ENCODE measurements around the gene CDK8.
"Not testable (repeated sequence)": the region's sequence is repeated elsewhere in the genome, so short reads cannot be mapped to it uniquely, and the experiment has no call there.

Gene CDK8
- total RNA-seq = 10.3 to 23.7 (median 18.2) reads per million in 17 experiments

- DNase-seq = peak; percentile 89 to 95 (median 91)
These were observed at the start of gene CDK8 for GRCh38 chr13:26253787-26254582. CDK8 (plus strand) TSS chr13:26254129; CDS start chr13:26254642, 513 bp downstream.

GRCh38 chr13:26208287-26208686 lies 45.6 kb upstream of the CDK8 start:
- DNase-seq = no peak

- DNase-seq = no peak
These were observed 40.6 kb upstream of the CDK8 start for GRCh38 chr13:26213345-26213744.

- DNase-seq = no peak
These were observed 39.9 kb upstream of the CDK8 start for GRCh38 chr13:26213982-26214381.

GRCh38 chr13:26216042-26216441 lies 37.9 kb upstream of the CDK8 start:
- DNase-seq = no peak

GRCh38 chr13:26219726-26220125 lies 34.2 kb upstream of the CDK8 start:
- no peak for DNase-seq

- peak; percentile 19 to 64 (median 54) for DNase-seq
These were observed 33.4 kb upstream of the CDK8 start for GRCh38 chr13:26220575-26220974.

GRCh38 chr13:26221399-26221720 lies 32.6 kb upstream of the CDK8 start:
- no peak for DNase-seq

GRCh38 chr13:26221721-26222519 lies 32.0 kb upstream of the CDK8 start, which contains the start of gene RNF6:
RNF6 (minus strand) TSS chr13:26222314; CDS start chr13:26219649, 2,665 bp downstream.
- peak; percentile 96 to 99 (median 97) for DNase-seq

- no peak for DNase-seq
These were observed 31.3 kb upstream of the CDK8 start for GRCh38 chr13:26222520-26223046.

GRCh38 chr13:26225896-26226617 lies 27.9 kb upstream of the CDK8 start:
- no peak for DNase-seq

- DNase-seq = no peak
These were observed 26.6 kb upstream of the CDK8 start for GRCh38 chr13:26227166-26227971.

GRCh38 chr13:26228096-26228495 lies 25.8 kb upstream of the CDK8 start:
- DNase-seq = no peak

- DNase-seq = no peak
These were observed 24.8 kb upstream of the CDK8 start for GRCh38 chr13:26229080-26229615.

- no peak for DNase-seq
These were observed 23.2 kb upstream of the CDK8 start for GRCh38 chr13:26230703-26231102.

- no peak for DNase-seq
These were observed 17.6 kb upstream of the CDK8 start for GRCh38 chr13:26236296-26236695.

- no peak for DNase-seq
These were observed 7.8 kb upstream of the CDK8 start for GRCh38 chr13:26246154-26246553.

- no peak for DNase-seq
These were observed 6.9 kb upstream of the CDK8 start for GRCh38 chr13:26247011-26247410.

GRCh38 chr13:26247608-26248007 lies 6.3 kb upstream of the CDK8 start:
- no peak for DNase-seq

- DNase-seq = no peak
These were observed 4.4 kb upstream of the CDK8 start for GRCh38 chr13:26249551-26249950.

GRCh38 chr13:26252006-26252405 lies 1.9 kb upstream of the CDK8 start:
- DNase-seq = not testable (repeated sequence)

Data from suppressor macrophage (primary cell).